Superior temporal gyrus (tissue), 1 donor: ENCODE measurements around the gene SLPI.

Source experiments
- DNase-seq: peaks from one replicate; pipeline ENCODE4 v3.0.0-alpha.2; 2016; ENCODE audit errors: extremely low spot score

Gene SLPI

DNA sequence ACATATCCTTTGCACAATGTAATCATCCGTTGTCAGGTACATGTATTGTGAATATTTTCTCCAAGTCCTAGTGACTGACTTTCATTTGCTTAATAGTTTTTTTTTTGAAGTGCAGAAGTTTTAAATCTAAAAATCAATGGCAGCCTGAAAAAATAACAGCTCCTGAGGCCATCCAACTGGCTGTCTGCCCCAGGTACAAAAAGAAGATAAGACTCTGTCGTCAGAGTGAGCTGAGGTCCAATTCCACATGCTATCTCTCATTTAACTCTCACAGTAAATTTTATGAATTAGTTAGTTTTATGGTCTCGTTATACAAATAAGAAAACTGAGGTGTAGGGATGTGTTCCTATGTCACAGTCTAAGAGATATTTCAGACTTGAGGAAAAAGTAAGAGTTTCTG is 21.0 kb upstream of the SLPI start:
- no peak for DNase-seq

DNA sequence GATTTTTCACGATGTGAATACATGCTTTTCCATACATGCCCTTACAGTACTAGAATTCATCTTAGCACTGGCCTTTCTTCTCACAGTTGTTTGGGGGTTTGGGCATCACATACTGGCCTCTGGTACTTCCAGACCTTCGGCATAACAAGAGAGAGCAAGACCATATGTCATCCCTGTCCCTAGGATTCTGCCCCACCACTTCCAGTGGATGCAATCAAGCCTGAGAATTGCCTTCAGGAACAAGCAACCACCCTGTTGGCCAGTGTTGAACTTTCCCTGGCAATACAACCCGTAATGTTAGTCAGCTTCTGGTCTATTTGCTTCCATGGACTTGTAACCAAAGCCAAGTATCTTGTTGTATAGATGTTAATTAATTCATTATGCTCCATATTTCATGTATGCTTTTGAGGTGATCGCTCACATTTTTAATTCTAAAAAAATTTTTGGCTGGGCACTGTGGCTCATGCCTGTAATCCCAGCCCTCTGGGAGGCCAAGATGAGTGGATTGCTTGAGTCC is 15.4 kb upstream of the SLPI start:
- DNase-seq: no peak

DNA sequence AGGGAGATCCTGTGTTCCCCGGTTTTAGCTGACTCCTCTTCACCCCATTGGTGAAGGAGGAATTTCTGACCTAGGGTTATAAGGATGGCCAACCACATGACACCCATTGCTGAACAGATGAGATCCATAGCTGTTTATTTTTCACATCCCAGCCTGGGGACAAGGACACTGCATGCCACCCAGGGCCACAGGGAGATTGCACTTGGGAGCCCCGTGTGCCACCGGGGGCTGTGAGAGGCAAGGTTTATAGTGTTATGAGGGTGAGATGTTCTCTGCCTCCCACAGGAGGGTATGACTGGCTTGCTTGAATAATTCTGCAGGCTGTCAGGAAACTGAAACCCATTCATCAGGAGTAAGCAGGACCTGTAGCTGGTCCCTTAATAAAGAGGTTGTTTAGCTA is 14.7 kb upstream of the SLPI start:
- no peak for DNase-seq

DNA sequence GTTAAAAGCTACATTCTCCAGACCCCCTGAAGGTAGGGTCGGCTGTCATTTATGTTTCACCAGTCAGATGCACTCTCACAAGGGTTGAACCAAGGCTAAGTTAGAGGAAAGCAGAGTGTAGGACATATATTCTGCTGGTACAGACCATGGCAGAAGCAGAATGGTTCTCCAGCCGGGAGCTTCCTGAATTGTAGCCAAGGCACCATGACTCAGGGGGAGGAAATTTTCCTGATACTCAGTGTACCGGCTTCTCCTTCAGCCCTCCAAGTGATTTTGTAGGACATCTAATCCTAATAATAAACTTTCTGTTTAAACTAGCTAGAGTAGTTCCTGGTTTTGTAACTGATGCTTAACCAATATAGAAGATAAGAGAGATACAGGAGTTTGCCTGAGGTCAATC is 14.2 kb upstream of the SLPI start:
- no peak for DNase-seq

DNA sequence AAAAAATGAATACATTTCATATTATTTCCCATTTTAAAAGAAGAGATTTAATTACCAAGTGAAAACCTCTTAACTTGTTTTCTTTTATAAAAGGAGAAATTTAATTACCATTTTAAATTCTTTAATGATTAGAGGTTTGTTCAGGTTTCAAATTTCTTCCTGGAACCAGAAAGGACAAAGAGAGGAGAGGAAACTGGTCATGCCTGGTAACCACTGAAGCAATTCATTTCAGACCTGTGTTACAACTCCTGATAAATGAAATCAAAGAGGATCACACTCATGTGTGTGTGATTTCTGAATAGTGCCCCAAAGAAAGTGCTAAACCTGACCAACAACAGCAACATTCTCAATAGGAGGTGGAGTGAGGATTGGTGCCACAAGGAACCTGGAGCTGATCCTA is 12.6 kb upstream of the SLPI start:
- DNase-seq: no peak

DNA sequence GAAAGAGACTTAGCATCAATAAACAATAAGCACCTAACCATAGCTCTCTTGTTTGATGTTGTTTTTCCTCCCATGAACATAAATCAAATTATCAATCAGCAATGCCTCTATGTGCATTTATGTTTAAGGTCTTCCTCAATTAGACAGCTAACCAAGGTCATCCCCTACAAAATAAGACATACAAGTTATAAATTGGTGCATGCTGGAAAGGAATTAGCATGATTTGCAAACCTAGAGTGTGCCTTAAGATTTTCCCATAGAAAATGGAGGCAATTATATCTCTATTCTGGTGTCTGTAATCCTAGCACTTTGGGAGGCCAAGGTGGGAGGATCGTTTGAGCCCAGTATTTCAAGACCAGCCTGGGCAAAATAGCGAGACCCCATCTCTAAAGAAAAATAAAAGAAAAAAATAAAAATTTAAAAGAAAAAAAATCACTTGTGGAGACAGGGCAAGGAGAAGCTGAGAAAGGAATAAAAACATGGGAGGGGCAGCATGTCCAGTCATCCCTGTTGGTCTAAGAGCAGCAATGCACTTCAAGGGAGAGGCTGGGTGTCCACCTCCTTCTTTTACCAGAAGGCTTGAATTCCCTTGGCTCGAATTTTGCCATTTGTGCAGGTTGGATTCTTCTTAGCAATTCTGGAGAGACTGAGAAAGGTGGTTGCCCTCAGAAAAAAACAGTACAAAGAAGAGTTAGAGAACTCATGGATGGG is 9.3 kb upstream of the SLPI start:
- no peak for DNase-seq

DNA sequence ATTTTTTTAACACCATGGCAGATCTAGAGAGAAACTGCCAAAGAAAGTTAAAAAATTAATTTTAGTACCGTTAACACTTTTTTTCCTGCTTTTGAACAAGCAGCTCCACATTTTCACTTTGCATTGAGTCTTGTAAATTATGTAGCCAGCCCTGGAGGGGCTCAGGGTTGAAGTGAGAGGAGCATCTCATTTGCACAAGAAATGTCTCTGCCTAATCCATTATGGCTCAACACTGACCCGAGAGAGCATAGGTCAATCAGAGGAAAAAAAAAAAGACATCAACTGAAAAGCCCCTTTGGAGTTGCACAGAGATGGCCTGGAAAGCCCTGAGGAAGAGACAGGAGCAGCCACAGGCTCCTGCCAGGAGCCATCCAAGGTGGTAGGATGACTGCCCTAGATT is 4.3 kb upstream of the SLPI start:
- no peak for DNase-seq

DNA sequence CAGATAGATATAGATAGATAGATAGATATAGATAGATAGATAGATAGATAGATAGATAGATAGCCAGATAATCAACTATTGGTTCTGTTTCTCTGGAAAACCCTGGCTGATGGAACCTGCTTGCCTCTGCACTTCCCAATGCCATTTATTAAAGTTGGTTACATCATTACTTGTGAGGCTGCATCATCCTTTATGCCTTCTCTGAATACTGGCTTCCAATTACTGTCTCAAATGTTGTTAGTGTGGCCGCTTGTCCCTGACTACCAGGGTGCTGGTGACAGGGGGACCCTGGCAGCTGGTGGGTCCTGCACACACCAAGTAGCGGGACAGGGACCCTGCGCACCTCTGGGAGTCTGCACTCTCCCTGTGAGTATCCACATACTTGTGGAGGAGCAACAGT is 3.9 kb upstream of the SLPI start:
- no peak for DNase-seq

DNA sequence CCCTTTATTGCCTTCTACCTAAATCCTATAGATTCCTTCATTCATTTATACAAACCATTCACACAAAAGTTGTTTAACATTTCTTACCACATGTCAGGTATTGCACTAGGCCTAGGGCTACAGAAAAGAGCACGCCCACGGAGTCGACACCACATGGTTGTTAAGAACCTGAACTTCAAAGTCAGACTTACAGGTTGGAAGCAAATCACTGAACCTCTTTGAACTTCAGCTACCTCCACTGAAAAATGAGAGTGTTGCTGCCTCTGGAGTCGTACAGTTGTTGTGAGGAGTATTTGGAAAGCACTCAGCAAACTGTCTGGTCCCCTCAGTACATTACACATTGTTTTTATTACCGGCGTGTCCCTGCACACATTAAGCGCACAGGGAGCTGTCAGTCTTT is 3.3 kb upstream of the SLPI start:
- no peak for DNase-seq

DNA sequence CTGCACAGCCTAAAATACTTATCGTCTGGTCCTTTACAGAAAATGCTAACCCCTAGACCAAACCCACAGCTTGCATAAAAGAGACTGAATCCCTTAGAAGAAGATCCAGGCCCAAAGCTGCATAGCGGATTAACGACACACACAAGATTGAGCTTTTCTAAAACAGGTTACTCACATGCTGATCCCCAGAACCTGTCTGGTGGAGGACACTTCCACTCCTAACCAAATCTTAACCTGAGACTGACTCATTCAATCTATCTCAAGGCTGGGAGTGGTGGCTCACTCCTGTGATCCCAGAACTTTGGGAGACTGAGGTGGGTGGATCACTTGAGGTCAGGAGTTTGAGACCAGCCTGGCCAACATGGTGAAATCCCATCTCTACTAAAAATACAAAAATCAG is 2.8 kb upstream of the SLPI start:
- no peak for DNase-seq

DNA sequence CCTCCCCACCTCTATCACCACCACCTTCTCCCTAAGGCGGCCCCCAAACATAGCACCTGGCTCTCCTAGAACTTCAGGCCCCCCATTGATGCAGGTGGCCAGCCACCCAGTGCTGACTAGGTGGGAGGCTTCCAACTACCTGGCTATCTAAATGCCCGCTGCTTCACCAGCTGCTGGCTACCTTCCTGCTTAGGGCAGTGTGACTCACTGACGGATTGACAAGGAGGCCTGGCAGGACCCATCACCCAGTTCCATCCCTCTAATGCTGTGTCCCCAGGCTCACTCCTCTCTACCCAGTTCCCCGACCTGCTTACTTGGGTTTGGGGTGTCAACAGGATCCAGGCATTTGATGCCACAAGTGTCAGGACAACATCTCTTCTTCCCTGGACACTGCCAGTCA is 1.1 kb downstream of the SLPI start:
- DNase-seq: no peak

DNA sequence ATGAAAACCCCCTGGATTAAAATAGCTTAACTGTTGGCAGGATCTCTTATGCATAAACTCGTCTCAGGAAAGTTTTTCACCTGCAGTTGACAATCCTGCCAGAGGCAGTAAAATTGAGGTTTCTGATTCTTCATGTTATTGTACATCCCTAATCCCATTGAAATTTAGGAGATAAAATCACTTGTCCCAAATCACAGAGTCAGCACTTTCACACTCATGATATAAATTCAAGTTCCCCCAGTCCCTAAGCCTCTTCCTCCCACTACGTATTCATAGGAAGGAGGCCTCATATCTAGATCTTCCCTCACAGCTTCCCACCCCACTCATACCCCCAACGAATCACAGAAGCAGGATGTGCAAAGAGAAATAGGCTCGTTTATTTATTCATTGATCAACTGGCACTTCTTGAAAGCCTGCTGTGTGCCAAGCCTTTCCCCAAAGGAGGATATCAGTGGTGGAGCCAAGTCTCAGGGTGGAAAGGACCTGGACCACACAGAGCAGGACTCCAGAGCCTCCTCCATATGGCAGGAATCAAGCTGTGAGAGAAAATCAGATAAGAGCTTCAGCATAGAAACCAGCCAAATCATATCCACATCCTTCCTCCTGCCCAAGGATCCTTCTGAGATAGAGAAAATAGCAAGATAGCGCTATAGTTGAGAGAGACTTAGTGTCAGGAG is 2.3 kb downstream of the SLPI start:
- no peak for DNase-seq

DNA sequence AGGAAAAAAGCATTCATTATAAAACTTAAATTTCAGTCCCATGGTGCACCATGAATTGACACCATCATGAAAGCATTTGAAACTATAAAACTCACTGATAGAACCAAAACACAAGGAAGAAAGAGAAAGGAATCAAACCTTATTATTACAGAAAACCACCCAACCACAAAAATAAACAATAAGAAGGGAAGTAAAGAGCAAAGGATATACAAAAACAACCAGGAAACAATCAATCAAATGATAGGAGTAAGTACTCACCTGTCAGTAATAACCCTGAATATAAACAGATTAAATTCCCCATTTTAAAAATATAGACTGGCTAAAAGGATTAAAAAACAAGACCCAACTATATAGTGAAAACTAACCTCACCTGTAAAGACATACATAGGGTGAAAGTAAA is 5.8 kb downstream of the SLPI start:
- no peak for DNase-seq

DNA sequence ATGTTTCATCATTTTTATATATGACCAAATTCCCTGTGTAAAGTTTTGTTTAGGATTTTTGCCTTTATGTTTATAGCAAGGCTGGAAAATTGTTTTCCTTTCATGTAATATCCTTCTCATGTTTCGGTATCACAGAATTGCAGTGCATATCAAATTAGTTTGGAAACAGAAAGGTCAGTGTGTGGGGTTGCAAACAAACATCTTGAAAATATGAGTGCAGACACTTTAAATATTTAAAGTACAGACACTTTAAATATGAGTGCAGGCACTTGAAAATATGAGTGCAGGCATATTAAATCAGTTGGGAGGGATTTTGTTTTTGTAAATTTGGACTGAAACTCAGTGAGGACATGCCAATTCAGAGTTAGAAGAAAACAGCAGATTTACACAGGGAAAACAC is 6.5 kb downstream of the SLPI start:
- no peak for DNase-seq

DNA sequence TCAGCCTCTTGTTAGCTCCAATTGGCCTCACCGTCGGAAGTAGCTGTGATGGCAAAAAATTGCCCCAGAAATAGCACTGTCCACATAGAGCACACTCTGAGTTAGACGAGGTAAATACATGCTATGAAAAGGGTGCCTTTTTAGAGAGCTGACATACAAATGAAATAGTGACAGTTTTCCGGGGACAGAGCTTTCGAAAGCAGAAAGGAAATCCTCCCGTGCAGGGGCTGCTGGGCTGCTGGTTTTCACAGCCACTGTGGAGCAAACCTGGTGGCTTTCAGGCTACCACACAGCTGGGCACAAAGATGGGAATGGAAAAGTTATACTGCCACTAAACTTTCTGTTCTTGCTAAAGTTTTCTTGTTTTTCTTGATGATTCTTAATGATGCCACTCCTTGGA is 8.3 kb downstream of the SLPI start:
- DNase-seq: no peak

DNA sequence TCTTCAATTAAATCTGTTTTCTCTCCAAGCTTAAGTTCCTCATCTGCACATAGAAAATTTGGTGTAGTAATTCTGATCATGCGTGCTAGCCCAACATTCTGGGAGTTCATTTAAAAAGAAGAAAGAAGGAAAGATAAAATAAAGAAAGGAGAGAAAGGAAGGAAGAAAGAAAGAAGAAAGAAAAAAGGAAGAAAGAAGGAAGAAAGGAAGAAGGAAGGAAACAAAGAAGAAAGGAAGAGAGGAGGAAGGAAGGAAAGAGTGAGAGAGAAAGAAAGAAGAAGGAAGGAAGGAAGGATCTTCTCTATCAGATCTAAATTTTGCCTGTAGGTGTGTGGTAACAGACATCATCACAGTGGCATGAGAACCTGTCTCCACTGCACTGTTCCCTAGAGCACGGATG is 16.2 kb downstream of the SLPI start:
- no peak for DNase-seq

DNA sequence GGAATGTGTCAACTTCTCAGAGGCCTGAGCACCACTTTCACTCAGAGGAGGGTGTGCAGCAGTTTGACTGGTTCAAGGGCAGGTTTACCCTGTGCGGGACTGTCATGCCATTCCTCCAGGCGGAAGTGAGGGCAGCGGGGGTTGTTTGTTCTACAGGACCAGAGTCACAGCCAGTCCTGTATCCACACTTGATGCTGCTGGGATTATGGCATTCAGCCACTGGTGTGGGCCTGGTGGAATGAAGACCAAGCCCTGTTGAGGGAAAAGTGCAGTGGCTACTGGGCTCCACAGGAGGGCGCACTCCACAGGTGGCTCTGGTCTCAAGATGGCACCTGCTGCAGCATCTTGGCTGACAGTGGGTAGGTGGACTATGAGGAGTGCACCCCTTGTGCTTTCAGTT is 18.4 kb downstream of the SLPI start:
- DNase-seq: no peak

DNA sequence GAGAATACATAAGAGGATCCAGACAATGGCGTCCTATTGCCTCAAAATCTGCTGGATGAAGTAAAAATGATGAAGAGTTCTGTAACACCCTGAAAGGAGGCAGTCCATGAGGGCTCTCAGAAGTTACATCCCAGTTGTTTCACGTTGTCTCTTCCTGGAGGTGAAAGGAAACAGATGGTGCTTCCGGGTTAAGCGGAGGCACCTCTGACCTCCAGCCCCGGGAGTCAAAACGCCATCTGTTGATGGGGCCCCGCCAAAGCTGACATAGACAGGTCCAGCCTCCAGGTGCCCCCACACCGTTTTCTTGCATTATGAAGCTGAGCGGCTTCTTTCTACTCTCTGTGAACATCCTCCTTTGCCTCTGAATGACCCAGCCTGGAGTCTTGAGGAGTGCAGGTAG is 23.7 kb downstream of the SLPI start:
- no peak for DNase-seq

DNA sequence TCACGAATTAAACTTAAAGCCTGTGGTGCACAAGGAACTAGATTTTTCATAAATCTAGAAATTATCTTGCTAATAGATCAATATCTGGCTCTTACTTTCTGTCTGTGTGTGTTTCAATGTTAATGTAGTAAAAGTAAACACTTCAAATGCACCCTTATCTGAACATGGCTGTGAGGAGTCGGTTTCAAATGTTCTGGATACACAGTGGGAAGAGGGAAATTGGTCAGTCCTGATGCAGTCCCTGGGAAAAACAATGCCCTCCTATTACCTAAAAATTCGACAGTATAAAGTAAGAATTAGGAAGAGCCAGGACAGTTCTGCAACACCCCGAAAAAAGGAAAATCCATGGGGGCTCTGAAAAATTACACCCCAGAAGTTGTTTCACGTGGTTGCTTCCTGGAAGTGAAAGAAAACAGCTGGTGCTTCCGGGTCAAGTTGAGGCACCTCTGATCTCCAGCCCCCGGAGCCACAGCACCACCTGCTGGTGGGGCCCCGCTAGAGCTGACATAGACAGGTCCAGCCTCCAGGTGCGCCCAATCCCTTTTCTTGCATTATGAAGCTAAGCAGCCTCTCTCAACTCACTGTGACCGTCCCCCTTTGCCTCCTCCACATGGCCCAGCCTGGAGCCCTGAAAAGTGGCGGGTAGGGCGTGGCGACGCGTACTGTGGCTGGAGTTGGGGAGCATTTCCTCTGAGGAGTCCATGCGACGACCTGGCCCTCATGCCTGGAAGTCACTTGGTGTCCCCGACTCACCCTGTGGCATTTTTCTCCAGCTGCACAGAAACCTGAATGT is 24.9 kb downstream of the SLPI start:
- DNase-seq: no peak

DNA sequence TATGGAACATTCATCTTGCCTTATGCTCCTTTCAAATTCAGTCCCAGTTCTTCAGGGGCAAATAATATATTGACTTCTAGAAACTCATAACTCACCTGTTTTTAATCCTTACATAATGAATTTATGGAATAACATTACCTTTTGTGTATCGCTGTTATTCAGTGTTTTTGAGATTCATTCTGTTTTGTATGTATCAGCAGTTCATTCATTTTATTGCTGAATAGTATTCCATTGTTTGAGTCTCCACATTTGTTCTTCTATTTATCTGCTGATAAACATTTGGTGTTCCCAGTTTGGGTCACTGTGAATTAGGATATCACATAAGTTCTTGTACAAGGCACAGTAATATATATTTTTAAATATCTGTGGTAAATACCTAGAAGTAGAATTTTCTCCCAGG is 28.1 kb downstream of the SLPI start:
- no peak for DNase-seq

DNA sequence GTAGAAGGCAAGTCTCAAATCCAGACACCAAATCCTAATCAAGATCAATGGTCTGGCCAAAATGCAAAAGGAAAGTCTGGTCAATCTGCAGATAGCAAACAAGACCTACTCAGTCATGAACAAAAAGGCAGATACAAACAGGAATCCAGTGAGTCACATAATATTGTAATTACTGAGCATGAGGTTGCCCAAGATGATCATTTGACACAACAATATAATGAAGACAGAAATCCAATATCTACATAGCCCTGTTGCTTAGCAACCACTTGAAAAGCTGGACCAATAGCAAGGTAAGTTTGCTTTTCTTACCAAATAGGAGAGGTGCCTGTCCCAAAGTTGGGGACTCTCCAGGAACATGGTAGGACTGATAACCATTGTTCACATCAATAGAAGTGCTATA is 31.2 kb downstream of the SLPI start:
- no peak for DNase-seq

DNA sequence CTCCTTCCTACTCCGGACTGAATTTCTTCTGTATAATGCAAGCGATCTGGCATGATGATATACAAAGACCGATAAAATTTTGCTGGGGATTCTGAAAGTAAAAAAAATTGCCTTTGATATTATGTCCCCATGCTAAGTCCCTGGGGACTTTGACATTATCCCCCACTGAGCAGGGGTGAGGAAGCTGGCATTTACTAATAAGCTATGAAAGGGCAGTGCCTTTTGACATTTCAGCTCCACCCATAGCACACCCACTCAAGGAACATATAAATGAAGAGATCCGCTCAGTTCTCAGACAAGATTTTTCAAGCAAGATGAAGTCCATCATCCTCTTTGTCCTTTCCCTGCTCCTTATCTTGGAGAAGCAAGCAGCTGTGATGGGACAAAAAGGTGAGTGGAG is 33.3 kb downstream of the SLPI start, which contains the start of gene SEMG2:
Gene SEMG2, plus strand, starts transcription at position 298 of the 400 bp plus-strand sequence. Its CDS starts 17 bp downstream, at position 315.
- DNase-seq: no peak

DNA sequence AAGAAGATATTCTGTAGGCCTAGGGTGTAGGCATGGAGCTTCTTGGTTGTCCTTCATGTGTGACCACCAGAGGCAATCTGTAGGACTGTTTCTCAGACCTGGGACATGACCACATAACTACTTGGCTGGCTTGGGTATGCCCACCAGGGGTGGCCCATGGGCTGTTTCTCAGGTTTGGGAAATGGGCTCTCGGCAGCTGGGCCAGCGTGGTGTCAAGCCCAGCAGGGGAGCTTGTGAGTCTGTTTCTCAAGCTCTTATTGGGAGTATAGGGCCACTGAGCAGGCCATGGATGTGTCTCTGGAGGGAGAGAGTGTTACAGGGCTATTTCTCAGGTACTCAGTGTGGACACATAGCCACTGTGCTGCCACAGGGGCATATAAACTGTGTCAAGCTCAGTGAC is 35.7 kb downstream of the SLPI start:
- no peak for DNase-seq
